Measurements from ENCODE around the gene AXIN1.

GRCh38 chr16:392450-393030 is 40.0 kb upstream of the AXIN1 start:
- TF ChIP-seq CTCF (IDR thresholded peaks at IDR 0.05; ENCODE audit: extremely low read depth in 1 of 2, insufficient read depth in 1 of 2, low read depth in 1 of 2, low read length in 2 of 2) (no peak), POLR2A (IDR thresholded peaks at IDR 0.05; ENCODE audit: low read depth, low read length) (no peak), EZH2 (IDR thresholded peaks at IDR 0.05; ENCODE audit: borderline replicate concordance, low read depth, low read length, severe bottlenecking) (no peak), POLR2AphosphoS5 (IDR thresholded peaks at IDR 0.05; ENCODE audit: insufficient read depth, low read depth, low read length) (no peak), MYC (IDR thresholded peaks at IDR 0.05; ENCODE audit: low read depth, low read length) (no peak)

Data from endothelial cell of umbilical vein (primary cell).